ENCODE data around the gene MMAB.

- TF ChIP-seq CTCF (conservative IDR thresholded peaks at IDR 0.05 in 1 of 2, IDR thresholded peaks at IDR 0.05 in 1 of 2; ENCODE audit: low read depth in 1 of 2, low read length in 2 of 2) (no peak), EZH2 (IDR thresholded peaks at IDR 0.05; ENCODE audit: low read length, missing control alignments) (no peak)
Measured at GRCh38 chr12:109618082-109618481, 44.8 kb upstream of the MMAB start.

Measured in fibroblast of lung (primary cell).